ELF-1 (cell line): ENCODE results near the gene EFHB.
"Not testable (repeated sequence)": the region's sequence is repeated elsewhere in the genome, so short reads cannot be mapped to it uniquely, and the experiment has no call there.

Source experiments
- DNase-seq: peaks from one replicate; pipeline ENCODE4 v3.0.0-alpha.2; 2016; ENCODE audit warnings: low read depth, low spot score

The EFHB gene

DNA sequence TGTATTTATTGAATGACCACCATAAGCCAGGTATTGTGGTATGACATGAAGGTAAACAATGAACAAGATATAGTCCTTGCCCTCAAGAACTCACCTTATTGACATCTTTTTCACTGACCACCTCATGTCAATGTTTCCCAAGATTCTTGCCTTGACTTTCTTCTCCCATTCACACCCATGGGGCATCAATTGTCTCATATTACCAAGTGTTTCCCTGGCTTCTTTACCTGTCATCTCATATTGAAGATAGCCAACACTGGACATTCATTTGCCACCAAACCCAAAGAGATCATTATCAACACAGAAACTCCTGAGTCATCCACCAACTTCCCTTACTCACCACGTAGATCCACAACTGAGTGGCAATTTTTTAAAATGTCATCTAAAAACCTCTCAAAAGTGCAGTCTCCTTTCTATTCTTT is 2.2 kb downstream of the EFHB start:
- no peak for DNase-seq

GRCh38 chr3:19931180-19931692 is 2.8 kb downstream of the EFHB start:
- no peak for DNase-seq

DNA sequence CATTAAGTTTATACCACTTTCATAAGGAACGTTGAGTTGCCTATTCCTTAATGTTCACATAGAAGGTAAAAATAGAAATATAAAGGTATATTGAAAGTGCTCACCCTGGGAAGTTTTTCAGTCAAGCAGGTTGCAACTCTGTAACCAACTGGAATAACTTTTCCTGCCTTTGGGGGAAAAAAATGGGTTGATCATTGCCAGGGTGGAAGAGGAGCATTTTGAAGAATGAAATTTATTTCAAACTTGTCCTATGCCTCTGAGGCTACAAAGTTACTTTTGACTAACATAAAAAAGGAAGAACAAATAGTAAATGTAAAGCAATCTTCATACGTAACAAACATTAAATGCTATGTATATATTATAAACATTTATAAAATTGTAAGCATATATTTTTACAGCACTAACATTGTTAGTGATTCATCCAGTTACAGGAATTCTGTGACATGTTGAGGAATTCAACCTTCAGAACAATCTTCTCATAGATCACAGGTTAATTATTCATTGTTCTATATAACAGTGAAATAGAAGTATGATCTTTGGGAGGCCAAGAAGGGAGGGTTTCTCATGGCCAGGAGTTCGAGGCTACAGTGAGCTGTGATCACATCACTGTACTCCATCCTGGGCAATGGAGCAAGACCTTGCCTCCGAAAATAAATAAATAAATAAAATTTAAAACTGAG is 13.5 kb downstream of the EFHB start:
- DNase-seq: no peak

- DNase-seq: no peak
Observed at GRCh38 chr3:19917167-19917566, 16.9 kb downstream of the EFHB start.

GRCh38 chr3:19911452-19911851 is 22.6 kb downstream of the EFHB start:
- DNase-seq: no peak

DNA sequence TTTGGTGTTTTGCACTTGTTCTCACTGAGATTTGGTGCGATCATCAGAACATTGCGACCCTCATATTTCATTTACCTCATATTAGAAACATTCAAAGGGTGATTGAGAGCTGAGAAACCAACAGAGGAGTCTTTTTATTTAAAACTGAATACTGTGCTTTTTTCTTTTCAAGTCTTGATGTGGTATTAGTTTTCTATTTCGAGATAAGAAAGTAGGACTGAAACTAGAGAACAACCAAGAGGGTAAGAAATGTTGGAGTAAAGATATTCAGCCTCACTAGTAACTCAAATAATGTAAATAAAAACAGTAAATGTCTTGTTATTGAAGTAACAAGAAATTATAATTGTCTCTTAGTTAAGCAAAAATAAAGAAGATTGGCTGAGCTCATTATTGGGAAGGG is 26.5 kb downstream of the EFHB start:
- no peak for DNase-seq

DNA sequence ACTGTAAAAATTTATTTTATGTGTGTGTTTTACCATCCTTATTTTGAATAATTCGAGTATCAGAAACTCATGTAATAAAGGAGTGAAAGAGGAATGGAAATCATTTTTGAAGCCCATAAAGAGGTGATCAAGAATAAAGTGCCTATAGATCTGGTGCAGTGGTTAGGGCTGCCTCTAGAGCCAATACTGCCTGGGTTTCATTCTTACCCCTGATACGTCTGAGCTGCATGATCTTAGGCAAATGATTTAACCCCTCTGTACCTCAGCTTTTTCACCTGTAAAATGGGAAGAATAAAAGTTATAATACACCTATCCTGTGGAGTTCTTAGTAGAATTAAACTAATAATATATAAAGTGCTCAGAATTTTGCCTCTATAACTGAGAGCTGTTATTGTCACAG is 30.4 kb downstream of the EFHB start:
- no peak for DNase-seq

DNA sequence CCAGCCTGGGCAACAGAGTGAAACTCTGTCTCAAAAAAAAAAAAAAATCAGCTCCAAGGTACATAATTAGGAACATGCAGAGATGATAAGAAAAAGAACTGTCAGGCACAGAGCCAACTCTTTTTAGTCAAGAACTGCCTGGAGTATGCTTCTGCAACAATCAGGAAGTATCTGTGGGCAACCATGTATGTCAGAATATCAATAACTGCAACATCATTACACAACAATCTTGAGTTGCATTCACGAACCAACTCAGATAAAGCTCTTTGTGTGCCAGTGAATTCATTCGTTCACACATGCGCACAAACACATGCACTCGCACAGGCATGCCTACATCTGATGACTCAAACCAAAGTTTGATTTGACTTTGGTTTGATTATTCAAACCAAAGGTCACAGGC is 32.1 kb downstream of the EFHB start:
- no peak for DNase-seq

GRCh38 chr3:19901337-19901736 is 32.7 kb downstream of the EFHB start:
- no peak for DNase-seq

- not testable (repeated sequence) for DNase-seq
Observed at GRCh38 chr3:19899833-19900232, 34.2 kb downstream of the EFHB start.

DNA sequence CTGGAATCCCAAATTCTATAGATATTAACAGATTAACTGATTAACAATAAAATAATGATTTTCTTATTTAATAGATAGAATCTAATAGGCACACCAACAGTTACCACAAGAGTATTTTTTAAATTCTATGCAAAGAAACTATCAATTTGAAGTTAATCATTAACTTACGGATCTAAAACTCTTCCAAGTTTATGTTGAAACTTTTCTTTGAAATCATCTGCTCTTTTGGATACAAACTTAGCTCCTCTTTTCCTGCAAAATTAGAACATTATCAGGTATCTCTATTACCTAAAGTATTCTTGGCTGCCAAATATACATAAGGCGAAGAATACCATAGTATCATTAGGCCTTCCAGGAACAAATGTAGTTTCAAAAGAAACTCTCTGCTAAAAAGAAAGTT is 34.8 kb downstream of the EFHB start:
- DNase-seq: no peak

DNA sequence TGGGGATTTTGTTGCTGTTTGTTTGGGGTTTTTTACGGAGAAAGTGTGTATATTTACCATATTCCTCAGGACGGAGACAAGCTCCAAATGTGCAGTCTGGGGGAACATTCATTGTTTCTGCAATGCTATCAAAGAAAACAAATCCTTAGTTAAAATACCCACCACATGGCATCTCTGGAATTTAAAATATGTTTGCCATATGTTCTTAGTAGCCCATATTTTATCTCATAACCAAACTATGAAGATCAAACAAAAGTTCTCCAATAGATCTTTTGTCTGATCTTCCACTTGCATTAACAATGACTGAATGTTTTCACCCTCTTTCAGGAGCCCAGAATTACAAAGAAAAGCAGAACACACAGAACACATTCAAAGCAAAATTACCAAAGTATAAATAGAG is 35.3 kb downstream of the EFHB start:
- no peak for DNase-seq

- no peak for DNase-seq
Observed at GRCh38 chr3:19891740-19892139, 42.3 kb downstream of the EFHB start.

GRCh38 chr3:19888428-19889152 is 45.4 kb downstream of the EFHB start:
- DNase-seq: no peak

DNA sequence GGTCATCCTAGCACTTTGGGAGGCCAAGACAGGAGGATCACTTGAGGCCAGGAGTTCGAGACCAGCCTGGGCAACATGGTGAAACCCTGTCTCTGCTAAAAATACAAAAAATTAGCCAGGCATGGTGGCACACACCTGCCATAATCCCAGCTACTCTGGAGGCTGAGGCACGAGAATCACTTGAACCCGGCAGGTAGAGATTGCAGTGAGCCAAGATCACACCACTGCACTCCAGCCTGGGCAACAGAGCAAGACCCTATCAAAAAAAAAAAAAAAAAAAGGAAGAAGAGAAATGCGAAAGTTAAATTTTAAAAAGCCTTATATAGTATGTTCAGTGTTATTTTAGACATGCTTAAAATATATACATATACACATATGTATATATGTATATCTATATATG is 46.9 kb downstream of the EFHB start:
- DNase-seq: not testable (repeated sequence)

- DNase-seq: no peak
Observed at GRCh38 chr3:19886404-19886803, 47.6 kb downstream of the EFHB start.

DNA sequence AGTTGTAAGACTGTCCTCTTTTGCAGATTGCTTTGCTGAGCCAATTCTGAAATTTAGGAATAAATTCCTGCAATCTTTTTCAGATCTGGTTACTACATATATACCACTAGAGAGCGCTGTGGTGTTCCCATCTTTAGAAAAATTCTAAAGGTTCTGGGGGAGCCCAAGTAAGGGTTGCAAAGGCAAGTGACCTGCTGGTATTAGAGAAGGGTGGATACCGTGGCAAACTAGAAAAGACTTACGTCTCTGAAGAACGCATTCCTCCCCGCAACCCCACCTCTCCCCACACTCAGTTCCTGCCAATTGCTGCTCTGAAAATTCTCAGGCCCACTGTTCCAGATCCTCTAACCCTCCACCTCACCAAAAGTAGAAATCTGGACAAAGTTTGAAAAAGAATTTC is 48.5 kb downstream of the EFHB start:
- peak; percentile 24 for DNase-seq

GRCh38 chr3:19881852-19882251 is 52.2 kb downstream of the EFHB start:
- DNase-seq: no peak

GRCh38 chr3:19881036-19881435 is 53.0 kb downstream of the EFHB start:
- no peak for DNase-seq

DNA sequence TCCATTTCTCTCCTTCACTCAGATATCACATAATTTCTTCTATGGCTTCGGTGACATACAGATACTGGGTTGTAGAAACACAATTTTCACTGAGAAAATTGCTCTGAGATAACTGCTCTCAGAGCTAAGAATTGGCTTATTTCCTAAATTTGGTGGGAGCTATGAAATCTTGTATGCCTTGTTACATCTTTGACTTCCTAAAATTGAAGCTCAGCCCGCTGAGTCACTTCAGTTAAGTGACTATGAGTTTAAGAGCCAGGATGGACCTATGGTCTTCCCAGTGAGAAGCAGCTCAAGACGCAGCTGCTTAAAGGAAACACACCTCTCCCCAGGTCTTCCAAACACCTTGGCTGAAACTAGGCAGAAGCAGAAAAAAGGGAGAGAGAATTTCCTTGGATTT is 56.4 kb downstream of the EFHB start:
- no peak for DNase-seq

DNA sequence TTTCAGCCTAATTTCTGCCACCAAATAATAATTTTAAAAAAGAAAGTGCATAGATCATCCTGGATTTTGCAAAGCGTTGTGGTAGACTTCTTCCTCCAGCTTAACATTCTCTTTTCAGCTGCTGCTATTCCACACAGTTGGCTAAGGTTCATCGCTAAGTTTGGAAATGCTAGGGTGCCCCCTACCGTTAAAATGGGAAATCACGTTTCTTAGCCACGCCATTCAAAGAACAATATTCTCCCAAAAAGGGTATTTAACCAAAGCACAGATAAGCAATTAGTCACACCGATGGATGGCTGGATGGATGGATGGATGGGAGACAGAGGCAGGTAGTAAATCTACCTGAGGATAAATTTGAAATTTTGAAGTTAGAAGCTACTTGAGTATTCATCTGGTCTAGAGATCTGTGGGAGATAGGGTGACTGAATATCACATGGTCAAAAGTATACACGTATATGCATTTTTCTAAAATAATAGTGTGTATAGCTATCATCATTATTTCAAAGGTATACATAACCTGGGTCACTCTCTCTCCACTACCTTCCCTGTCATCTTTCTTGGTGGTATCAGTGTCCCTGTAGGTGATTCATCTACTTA is 67.2 kb downstream of the EFHB start:
- peak; percentile 73 for DNase-seq

GRCh38 chr3:19855318-19855717 is 78.7 kb downstream of the EFHB start:
- peak; percentile 62 for DNase-seq

DNA sequence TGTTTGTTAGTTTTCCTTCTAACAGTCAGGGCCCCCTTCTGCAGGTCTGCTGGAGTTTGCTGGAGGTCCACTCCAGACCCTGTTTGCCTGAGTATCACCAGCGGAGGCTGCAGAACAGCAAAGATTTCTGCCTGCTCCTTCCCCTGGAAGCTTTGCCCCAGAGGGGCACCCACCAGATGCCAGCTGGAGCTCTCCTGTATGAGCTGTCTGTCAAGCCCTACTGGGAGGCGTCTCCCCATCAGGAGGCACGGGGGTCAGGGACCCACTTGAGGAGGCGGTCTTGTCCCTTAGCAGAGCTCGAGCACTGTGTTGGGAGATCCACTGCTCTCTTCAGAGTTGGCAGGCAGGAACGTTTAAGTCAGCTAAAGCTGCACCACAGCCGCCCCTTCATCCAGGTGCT is 87.4 kb downstream of the EFHB start:
- DNase-seq: not testable (repeated sequence)
